IMR-90 (cell line): ENCODE data around the gene NELL1. TPM values are rescaled to one million over a fixed set of nuclear protein-coding genes. Genes with fewer than 3 reads are reported as not detected.

ENCODE experiments used
- ATAC-seq: fragments of 200-7000 bp; cut with Tn5 transposase; 2 replicates; pipeline ENCODE4 v1.9.1; 2020; ENCODE audit warnings: low read depth, mild to moderate bottlenecking, moderate library complexity
- BruUV-seq: library from RNA; stranded (reverse); fragments of 400-500 nt; replicated peaks from 2 replicates; lab custom pipeline; 2021; lab: Mats Ljungman, UMichigan
- CTCF ChIA-PET: fragments of 300-600 bp; formaldehyde crosslinking; extraction: SDS; loops from one replicate; lab custom pipeline; 2021; ENCODE audit warnings: antibody characterized with exemption; lab: Yijun Ruan, JAX
- POLR2A ChIA-PET: fragments of 300-600 bp; sonication (Branson Sonifier 250); formaldehyde crosslinking; loops from one replicate; lab custom pipeline; 2022; ENCODE audit warnings: antibody characterized with exemption; ENCODE audit not compliant: unreplicated experiment; lab: Charles Lee
- DNase-seq: peaks from one replicate; pipeline ENCODE4 v3.0.0; 2013
- H2AFZ ChIP-seq: replicated peaks from 2 replicates; pipeline ENCODE3; 2013; ENCODE audit warnings: low read length, mild to moderate bottlenecking; ENCODE audit not compliant: poor library complexity
- H2AK5ac ChIP-seq: 2 replicates; pipeline ENCODE4 v1.6.1; 2013; ENCODE audit warnings: low read depth, low read length, inconsistent platforms
- H2AK9ac ChIP-seq: replicated peaks from 2 replicates; pipeline ENCODE3; 2013; ENCODE audit warnings: mild to moderate bottlenecking, low read depth, low read length, moderate library complexity; ENCODE audit not compliant: poor library complexity
- H2BK120ac ChIP-seq: 2 replicates; pipeline ENCODE4 v1.6.1; 2013; ENCODE audit warnings: low read depth, low read length, inconsistent platforms
- H2BK15ac ChIP-seq: 3 replicates; pipeline ENCODE4 v1.6.1; 2013; ENCODE audit warnings: low read depth, low read length, inconsistent platforms
- H2BK20ac ChIP-seq: 2 replicates; pipeline ENCODE4 v1.6.1; 2013; ENCODE audit warnings: low read depth, mild to moderate bottlenecking, inconsistent platforms, low read length, moderate library complexity
- H2BK5ac ChIP-seq: 2 replicates; pipeline ENCODE4 v1.6.1; 2013; ENCODE audit warnings: mild to moderate bottlenecking, low read depth, low read length, inconsistent platforms; ENCODE audit not compliant: poor library complexity, severe bottlenecking
- H3K14ac ChIP-seq: replicated peaks from 2 replicates; pipeline ENCODE4 v1.6.1; 2013; ENCODE audit warnings: low read depth, low read length, inconsistent platforms
- H3K18ac ChIP-seq: 2 replicates; pipeline ENCODE4 v1.6.1; 2013; ENCODE audit warnings: low read depth, low read length, control low read depth
- H3K23ac ChIP-seq: 2 replicates; pipeline ENCODE4 v1.6.1; 2013; ENCODE audit warnings: low read depth, low read length, inconsistent platforms
- H3K27ac ChIP-seq: 2 replicates; pipeline ENCODE4 v1.5.1; 2013; ENCODE audit warnings: mild to moderate bottlenecking, control low read depth, low read length; ENCODE audit not compliant: insufficient read depth
- H3K27me3 ChIP-seq: 2 replicates; pipeline ENCODE4 v1.6.1; 2013; ENCODE audit warnings: low read length; ENCODE audit not compliant: control insufficient read depth, insufficient read depth
- H3K36me3 ChIP-seq: 2 replicates; pipeline ENCODE4 v1.6.1; 2013; ENCODE audit warnings: low read length, mixed read lengths; ENCODE audit not compliant: control insufficient read depth, insufficient read depth
- H3K4ac ChIP-seq: 2 replicates; pipeline ENCODE4 v1.6.1; 2013; ENCODE audit warnings: low read depth, low read length, inconsistent platforms
- H3K4me1 ChIP-seq: 2 replicates; pipeline ENCODE4 v1.6.1; 2013; ENCODE audit warnings: low read length, mixed read lengths; ENCODE audit not compliant: control insufficient read depth, insufficient read depth
- H3K4me2 ChIP-seq: 2 replicates; pipeline ENCODE4 v1.6.1; 2013; ENCODE audit warnings: low read depth, mild to moderate bottlenecking, control low read depth, low read length, moderate library complexity
- H3K4me3 ChIP-seq: 2 replicates; pipeline ENCODE4 v1.5.1; 2013; ENCODE audit warnings: low read depth, mild to moderate bottlenecking, control low read depth, low read length, moderate library complexity; ENCODE audit not compliant: insufficient read depth
- H3K56ac ChIP-seq: 2 replicates; pipeline ENCODE4 v1.6.1; 2013; ENCODE audit warnings: low read length, inconsistent platforms; ENCODE audit not compliant: insufficient read depth; ENCODE audit errors: extremely low read depth
- H3K79me1 ChIP-seq, 2 experiments: 2 replicates each; pipeline ENCODE4 v1.6.1; 2013; ENCODE audit warnings: low read length in 2 of 2, inconsistent platforms in 1 of 2, low read depth in 1 of 2
- H3K9ac ChIP-seq: 2 replicates; pipeline ENCODE4 v1.6.1; 2013; ENCODE audit warnings: low read depth, low read length, control low read depth
- H3K9me1 ChIP-seq: 2 replicates; pipeline ENCODE4 v1.6.1; 2013; ENCODE audit warnings: low read length, inconsistent platforms; ENCODE audit not compliant: insufficient read depth
- H3K9me3 ChIP-seq: 2 replicates; pipeline ENCODE4 v1.6.1; 2013; ENCODE audit warnings: low read length; ENCODE audit not compliant: control insufficient read depth, insufficient read depth
- H4K20me1 ChIP-seq: 2 replicates; pipeline ENCODE4 v1.6.1; 2013; ENCODE audit warnings: low read length, inconsistent platforms; ENCODE audit not compliant: insufficient read depth
- H4K5ac ChIP-seq: 2 replicates; pipeline ENCODE4 v1.6.1; 2013; ENCODE audit warnings: mild to moderate bottlenecking, low read depth, low read length, control low read depth
- H4K8ac ChIP-seq, 2 experiments: 2 replicates each; pipeline ENCODE4 v1.6.1; 2013; ENCODE audit warnings: low read depth in 2 of 2, low read length in 2 of 2, control low read depth in 1 of 2, inconsistent platforms in 1 of 2
- H4K91ac ChIP-seq: 2 replicates; pipeline ENCODE4 v1.6.1; 2013; ENCODE audit warnings: low read depth, low read length, inconsistent platforms; ENCODE audit not compliant: insufficient read depth
- BHLHE40 ChIP-seq: fragments of 150-350 bp; IDR thresholded peaks from 2 replicates; pipeline ENCODE4 v1.6.1; 2016; ENCODE audit warnings: mild to moderate bottlenecking, low read depth, low read length
- CEBPB ChIP-seq: IDR thresholded peaks from 2 replicates; pipeline ENCODE4 v1.6.1; 2012; ENCODE audit warnings: low read depth, low read length, improper control_type of control experiment
- CHD1 ChIP-seq: IDR thresholded peaks from 2 replicates; pipeline ENCODE4 v1.6.1; 2012; ENCODE audit warnings: low read depth, low read length, improper control_type of control experiment
- FOS ChIP-seq: fragments of 150-350 bp; IDR thresholded peaks from 2 replicates; pipeline ENCODE4 v1.6.1; 2016; ENCODE audit warnings: low read depth, low read length
- MAZ ChIP-seq: IDR thresholded peaks from 2 replicates; pipeline ENCODE4 v1.6.1; 2012; ENCODE audit warnings: low read depth, mild to moderate bottlenecking, low read length, improper control_type of control experiment, moderate library complexity, borderline replicate concordance
- MXI1 ChIP-seq: IDR thresholded peaks from 2 replicates; pipeline ENCODE4 v1.6.1; 2012; ENCODE audit warnings: low read depth, mild to moderate bottlenecking, low read length, moderate library complexity, borderline replicate concordance
- NFE2L2 ChIP-seq: fragments of 150-350 bp; IDR thresholded peaks from 2 replicates; pipeline ENCODE4 v1.6.1; 2016; ENCODE audit warnings: low read depth, mild to moderate bottlenecking, low read length
- POLR2A ChIP-seq: IDR thresholded peaks from 2 replicates; pipeline ENCODE4 v1.6.1; 2012; ENCODE audit warnings: mild to moderate bottlenecking, low read depth, low read length
- RAD21 ChIP-seq: IDR thresholded peaks from 2 replicates; pipeline ENCODE4 v1.6.1; 2012; ENCODE audit warnings: low read length, improper control_type of control experiment
- RCOR1 ChIP-seq: IDR thresholded peaks from 2 replicates; pipeline ENCODE4 v1.6.1; 2012; ENCODE audit warnings: mild to moderate bottlenecking, low read length, improper control_type of control experiment; ENCODE audit not compliant: insufficient replicate concordance
- RFX5 ChIP-seq: IDR thresholded peaks from 2 replicates; pipeline ENCODE4 v1.8.0; 2012; ENCODE audit warnings: low read depth, mild to moderate bottlenecking, low read length, moderate library complexity
- SMC3 ChIP-seq: fragments of 150-350 bp; IDR thresholded peaks from 2 replicates; pipeline ENCODE4 v1.6.1; 2016; ENCODE audit warnings: low read depth, mild to moderate bottlenecking, antibody characterized with exemption, low read length, moderate library complexity
- WGBS, 2 experiments: methylation state at CpG; one replicate each; pipeline versions ENCODE4 v1.1.5 to v1.1.7; 2013; ENCODE audit warnings: missing lambda C conversion rate in 2 of 2; ENCODE audit not compliant: insufficient read length in 1 of 2; ENCODE audit errors: extremely low coverage in 2 of 2; 5-methylcytosine and 5-hydroxymethylcytosine counted together
- dilution Hi-C: fragments of 300-500 bp; cut with HindIII; formaldehyde crosslinking; loops from one replicate; pipeline ENCODE4 v1.14.3; 2018; ENCODE audit warnings: low sequenced_read_pairs; ENCODE audit not compliant: unreplicated experiment
- in situ Hi-C: fragments of 300-500 bp; cut with MboI; formaldehyde crosslinking; loops from 3 replicates; pipeline ENCODE4 v1.14.3; 2019; ENCODE audit warnings: low sequenced_read_pairs, inconsistent platforms, mixed read lengths
- intact Hi-C: fragments of 100-400 bp; cut with micrococcal nuclease; formaldehyde crosslinking; loops from 2 replicates; pipeline ENCODE4 v1.10.0; 2022
- polyA plus RNA-seq, 3 experiments: library from polyadenylated mRNA; depleted of rRNA; stranded (reverse); fragments of >200 nt; gene quantifications; 2 replicates each; pipeline ENCODE4 v1.2.3, GENCODE V29; 2012; ENCODE audit warnings: low replicate concordance in 1 of 3
- total RNA-seq: library from RNA; depleted of rRNA; stranded (reverse); fragments of >200 nt; gene quantifications from 2 replicates; pipeline ENCODE4 v1.2.3, GENCODE V29; 2012
- TF ChIP-seq, protein P1 (sequence below): fragments of 150-350 bp; IDR thresholded peaks from 2 replicates; pipeline ENCODE4 v1.6.1; 2016; ENCODE audit warnings: low read depth, mild to moderate bottlenecking, low read length, moderate library complexity, borderline replicate concordance
- TF ChIP-seq, protein P2 (sequence below): fragments of 150-350 bp; IDR thresholded peaks from 2 replicates; pipeline ENCODE4 v1.6.1; 2017; ENCODE audit warnings: mild to moderate bottlenecking, antibody characterized with exemption, low read length, low read depth

NELL1 gene
- total and polyA plus RNA-seq, 2 of the 4 experiments (the other 2 are of a cell fraction): not detected

DNA sequence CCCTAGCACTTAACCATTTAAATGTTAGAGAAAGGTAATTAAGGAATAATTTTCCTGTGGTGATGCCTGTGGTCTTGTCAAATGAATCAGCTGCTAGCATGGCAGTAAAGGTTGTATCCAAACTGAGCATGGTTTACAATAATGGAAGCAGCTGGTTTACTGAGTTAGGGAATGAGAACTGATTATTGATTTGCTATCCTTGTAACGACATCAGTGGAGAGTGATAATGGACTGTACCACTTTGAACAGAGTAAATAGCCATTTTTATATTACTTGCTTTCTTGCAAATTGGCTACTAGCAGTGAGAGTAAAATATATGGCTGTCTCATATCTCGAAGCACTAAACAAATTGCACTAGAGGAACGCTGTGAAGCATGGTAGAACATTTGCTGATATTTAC lies 934.5 kb downstream of the NELL1 start:
- no peaks in the 10 kb centered on the region for H3K27me3 ChIP-seq
- H3K9me1 ChIP-seq: no peaks in the 10 kb centered on the region
- H2AFZ ChIP-seq: no peak overlapping the region
- H3K18ac ChIP-seq: no peak overlapping the region
- no peak overlapping the region for H2BK20ac ChIP-seq
- WGBS, 2 experiments: no CpG with 5 or more reads among the region's 3 CpGs
- no peak for ATAC-seq
- H3K27ac ChIP-seq: no peak overlapping the region
- intact Hi-C loops: no loop called here
- H3K9ac ChIP-seq: no peak overlapping the region
- H2BK120ac ChIP-seq: no peak overlapping the region
- H4K8ac ChIP-seq: no peak overlapping the region
- H3K36me3 ChIP-seq: no peaks in the 10 kb centered on the region
- CTCF ChIA-PET: no interaction called here
- POLR2A ChIA-PET: no interaction called here
- BruUV-seq: no TSS peak
- no peak overlapping the region for H4K5ac ChIP-seq
- H2BK5ac ChIP-seq: no peak overlapping the region
- H3K4me1 ChIP-seq: no peaks in the 10 kb centered on the region
- no peak overlapping the region for H3K4ac ChIP-seq
- no peaks in the 10 kb centered on the region for H4K20me1 ChIP-seq
- no peak overlapping the region for H3K4me2 ChIP-seq
- no peak overlapping the region for H2BK15ac ChIP-seq
- no peak for DNase-seq
- H2AK9ac ChIP-seq: no peak overlapping the region
- TF ChIP-seq, protein P1, sequence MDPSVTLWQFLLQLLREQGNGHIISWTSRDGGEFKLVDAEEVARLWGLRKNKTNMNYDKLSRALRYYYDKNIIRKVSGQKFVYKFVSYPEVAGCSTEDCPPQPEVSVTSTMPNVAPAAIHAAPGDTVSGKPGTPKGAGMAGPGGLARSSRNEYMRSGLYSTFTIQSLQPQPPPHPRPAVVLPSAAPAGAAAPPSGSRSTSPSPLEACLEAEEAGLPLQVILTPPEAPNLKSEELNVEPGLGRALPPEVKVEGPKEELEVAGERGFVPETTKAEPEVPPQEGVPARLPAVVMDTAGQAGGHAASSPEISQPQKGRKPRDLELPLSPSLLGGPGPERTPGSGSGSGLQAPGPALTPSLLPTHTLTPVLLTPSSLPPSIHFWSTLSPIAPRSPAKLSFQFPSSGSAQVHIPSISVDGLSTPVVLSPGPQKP: no peak
- no peak for TF ChIP-seq POLR2A
- no peak for TF ChIP-seq RCOR1
- TF ChIP-seq SMC3: no peak
- TF ChIP-seq NFE2L2: no peak
- TF ChIP-seq MAZ: no peak
- TF ChIP-seq RAD21: no peak
- TF ChIP-seq CEBPB: no peak
- TF ChIP-seq FOS: no peak
- no peak for TF ChIP-seq MXI1
- no peak for TF ChIP-seq BHLHE40
- TF ChIP-seq CHD1: no peak
- no peak for TF ChIP-seq RFX5
- TF ChIP-seq, protein P2, sequence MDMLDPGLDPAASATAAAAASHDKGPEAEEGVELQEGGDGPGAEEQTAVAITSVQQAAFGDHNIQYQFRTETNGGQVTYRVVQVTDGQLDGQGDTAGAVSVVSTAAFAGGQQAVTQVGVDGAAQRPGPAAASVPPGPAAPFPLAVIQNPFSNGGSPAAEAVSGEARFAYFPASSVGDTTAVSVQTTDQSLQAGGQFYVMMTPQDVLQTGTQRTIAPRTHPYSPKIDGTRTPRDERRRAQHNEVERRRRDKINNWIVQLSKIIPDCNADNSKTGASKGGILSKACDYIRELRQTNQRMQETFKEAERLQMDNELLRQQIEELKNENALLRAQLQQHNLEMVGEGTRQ: no peak
- in situ Hi-C loops: no loop called here
- no peak overlapping the region for H2AK5ac ChIP-seq
- no peak overlapping the region for H3K23ac ChIP-seq
- dilution Hi-C loops: no loop called here
- H4K91ac ChIP-seq: no peak overlapping the region
- no peak overlapping the region for H3K14ac ChIP-seq
- no peaks in the 10 kb centered on the region for H3K79me1 ChIP-seq
- 0 out of 2 replicates have a peak, but pooled peaks cover 2% of the 10 kb centered on the region for H3K9me3 ChIP-seq
- H3K56ac ChIP-seq: no peak overlapping the region
- H3K4me3 ChIP-seq: no peak overlapping the region
